Stimulated activated CD4-positive, alpha-beta T cell treated with anti-CD3 and anti-CD28 coated beads, TNF-alpha, amount 100 ng/mL, for 24 hours (primary cell): ENCODE data around the gene SAFB.
A peak's percentile ranks its signal among the peaks of the same experiment; 100 is the strongest.
"Not testable (repeated sequence)": the region's sequence is repeated elsewhere in the genome, so short reads cannot be mapped to it uniquely, and the experiment has no call there.

Source experiments
- DNase-seq, 3 experiments: peaks; one replicate each; pipeline ENCODE4 v3.0.0-alpha.2; 2020; ENCODE audit warnings: low read depth in 3 of 3

SAFB gene

DNA sequence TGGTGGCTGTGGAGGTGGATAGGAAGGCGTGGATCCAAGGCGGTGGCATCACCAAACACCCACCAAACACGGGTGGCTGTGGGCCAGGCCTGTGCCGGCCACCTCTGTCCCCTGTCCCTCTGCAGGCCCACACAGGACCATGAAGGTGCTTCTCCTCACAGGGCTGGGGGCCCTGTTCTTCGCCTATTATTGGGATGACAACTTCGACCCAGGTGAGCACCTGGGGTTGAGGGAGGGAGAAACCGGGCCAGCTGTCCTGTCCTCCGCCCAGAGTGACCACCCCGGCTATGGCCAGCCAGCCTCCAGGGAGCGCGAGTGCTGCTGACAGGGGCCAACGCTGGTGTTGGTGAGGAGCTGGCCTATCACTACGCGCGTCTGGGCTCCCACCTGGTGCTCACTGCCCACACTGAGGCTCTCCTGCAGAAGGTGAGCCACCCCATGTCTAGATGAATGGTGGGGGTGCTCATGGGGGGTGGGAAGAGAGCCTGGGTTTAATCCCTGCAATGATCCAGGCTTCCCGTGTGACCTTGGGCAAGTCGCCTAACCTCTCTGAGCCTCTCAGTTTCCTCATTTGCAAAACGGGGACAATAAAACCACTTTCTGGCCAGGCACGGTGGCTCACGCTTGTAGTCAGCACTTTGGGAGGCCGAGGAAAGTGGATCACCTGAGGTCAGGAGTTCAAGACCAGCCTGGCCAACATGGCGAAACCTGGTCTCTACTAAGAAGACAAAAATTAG, 62.0 kb downstream of the SAFB start:
- DNase-seq: no peak

- no peak for DNase-seq
These were observed 63.4 kb downstream of the SAFB start for GRCh38 chr19:5686326-5686646.

- peak; percentile 98 to 100 (median 100) for DNase-seq
These were observed 63.9 kb downstream of the SAFB start for GRCh38 chr19:5686647-5687359.

- no peak for DNase-seq
These were observed 64.7 kb downstream of the SAFB start for GRCh38 chr19:5687360-5688198.

DNA sequence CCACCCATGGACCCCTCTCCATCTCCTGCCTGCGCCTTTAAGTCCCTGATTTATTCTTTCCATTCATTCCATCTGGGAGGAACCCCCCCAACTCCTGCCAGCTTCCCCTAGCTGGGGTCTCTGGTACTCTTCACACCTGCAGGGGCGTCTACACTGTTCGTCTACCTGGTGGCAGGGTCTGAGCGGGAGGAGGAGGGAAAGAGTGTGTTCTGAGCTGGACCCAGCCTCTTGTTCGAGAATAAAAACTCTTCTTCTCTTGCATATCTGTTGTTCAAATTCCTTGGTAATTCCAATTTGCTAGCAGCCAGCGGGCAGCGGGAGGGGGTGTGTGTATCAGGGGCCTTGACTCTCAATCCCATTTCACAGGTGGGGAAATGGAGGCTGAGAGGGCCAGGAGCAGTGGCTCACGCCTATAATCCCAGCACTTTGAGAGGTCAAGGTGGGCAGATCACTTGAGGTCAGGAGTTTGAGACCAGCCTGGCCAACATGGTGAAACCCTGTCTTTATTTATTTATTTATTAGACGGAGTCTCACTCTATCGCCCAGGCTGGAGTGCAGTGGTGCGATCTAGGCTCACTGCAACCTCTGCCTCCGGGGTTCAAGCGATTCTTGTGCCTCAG, 65.5 kb downstream of the SAFB start:
- not testable (repeated sequence) for DNase-seq

- DNase-seq: peak; percentile 98
These were observed 67.5 kb downstream of the SAFB start, which contains the start of gene RPL36 for GRCh38 chr19:5690125-5690954. TSS of gene RPL36 (plus strand) at chr19:5690295. CDS start at chr19:5690508, 213 bp downstream.

GRCh38 chr19:5690955-5691821, 68.3 kb downstream of the SAFB start:
- DNase-seq: peak in 2 of 3 experiments; percentile 52 to 71

GRCh38 chr19:5691822-5692722, 69.2 kb downstream of the SAFB start:
- DNase-seq: peak in 1 of 3 experiments; percentile 37

DNA sequence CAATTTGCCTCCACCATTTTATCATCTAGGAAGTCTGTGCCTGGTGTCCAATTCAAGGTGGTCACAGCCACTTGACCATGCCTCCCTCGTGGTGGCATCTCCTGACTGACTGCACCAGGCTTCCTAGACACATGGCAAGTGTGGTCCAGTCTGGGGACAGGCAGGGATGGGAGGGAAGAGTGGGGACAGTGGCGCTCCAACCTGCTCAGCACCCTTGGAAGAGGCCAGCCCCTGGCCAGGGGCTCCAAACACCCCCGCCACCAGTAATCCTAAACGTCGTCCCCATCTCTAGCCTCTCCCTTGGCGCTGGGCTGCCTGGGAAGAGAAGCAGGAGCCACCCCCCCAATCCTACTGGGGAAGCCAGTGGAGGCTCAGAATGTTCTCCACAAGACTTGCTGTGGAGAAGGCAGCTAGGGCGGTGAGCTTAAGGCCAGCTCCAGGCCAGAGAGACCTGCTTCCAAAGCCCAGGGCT, 69.9 kb downstream of the SAFB start:
- no peak for DNase-seq

DNA sequence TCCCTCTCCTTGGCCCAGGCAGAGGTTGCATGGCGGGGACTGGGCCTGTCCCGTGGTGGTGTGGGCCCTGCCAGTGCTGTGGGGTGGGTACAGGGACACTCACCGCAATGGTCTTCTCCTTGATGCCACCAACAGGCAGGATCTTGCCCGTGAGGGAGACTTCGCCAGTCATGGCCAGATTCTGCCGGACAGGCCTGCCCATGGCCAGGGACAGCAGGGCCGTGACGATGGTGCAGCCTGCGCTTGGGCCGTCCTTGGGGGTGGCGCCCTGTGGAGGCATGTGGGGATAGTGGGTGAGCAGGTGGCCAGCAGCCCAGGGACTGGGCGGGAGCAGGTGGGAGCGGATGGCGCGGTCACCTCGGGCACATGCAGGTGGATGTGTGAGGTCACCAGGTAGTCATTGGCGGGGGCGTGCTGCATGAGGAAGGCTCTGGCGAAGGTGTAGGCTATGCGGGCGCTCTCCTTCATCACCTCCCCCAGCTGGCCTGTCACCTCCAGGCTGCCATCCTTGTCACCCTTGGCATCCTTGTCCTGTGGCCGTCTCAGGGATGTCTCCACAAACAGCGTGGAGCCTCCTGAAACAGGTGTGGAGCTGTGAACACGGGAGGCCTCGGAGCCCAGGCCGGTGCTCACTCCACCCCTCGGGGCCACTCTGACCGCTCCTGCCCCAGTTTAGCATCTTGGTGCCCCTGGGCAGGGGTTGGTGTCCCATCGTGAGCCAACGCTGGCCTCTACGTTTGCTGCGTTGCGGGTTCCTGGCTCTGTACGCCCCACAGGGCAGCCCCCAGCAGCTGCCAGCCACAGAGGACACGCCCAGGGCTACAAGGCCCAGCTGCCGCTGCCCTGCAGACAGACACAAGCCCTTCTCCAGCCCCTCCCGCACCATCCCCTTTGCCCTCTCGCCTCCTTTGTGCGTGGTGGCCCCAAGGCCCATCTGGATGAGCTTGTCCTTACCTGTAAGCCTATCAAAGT, 70.6 kb downstream of the SAFB start:
- peak in 1 of 3 experiments; percentile 35 for DNase-seq

DNA sequence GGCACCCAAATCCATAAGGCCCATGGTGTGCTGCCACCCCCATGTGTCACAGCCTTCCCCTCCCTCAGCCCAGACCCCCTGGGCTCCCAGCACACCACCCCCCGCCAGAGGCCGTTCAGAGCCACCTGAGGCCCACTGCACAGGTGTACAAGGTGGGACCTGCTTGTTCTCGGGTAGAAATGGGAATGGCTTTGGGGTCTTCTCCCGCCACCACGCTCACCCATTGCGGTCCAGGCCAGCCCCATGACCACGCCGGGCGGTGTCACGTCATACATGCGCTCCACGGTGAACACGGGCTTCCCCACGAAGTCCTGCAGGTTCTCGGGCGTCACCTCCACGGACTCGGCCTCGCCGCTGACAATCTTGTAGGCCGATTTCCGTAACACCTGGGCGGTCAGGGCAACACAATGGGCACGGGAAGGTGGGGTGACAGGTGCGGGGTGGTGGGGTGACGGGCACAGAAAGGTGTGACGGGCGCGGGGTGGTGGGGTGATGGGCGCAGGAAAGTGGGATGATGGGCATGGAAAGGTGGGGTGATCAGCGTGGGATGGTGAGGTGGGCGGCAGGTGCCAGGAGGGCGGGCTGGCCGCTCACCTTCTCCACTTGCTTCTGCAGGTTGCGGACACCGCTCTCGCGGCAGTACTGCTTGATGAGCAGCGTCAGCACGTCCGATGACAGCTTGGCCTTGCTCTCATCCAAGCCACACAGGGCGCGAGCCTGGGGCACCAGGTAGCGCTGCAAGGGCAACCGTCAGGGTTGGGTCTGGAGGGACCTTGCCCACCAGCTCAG, 71.5 kb downstream of the SAFB start:
- DNase-seq: no peak

DNA sequence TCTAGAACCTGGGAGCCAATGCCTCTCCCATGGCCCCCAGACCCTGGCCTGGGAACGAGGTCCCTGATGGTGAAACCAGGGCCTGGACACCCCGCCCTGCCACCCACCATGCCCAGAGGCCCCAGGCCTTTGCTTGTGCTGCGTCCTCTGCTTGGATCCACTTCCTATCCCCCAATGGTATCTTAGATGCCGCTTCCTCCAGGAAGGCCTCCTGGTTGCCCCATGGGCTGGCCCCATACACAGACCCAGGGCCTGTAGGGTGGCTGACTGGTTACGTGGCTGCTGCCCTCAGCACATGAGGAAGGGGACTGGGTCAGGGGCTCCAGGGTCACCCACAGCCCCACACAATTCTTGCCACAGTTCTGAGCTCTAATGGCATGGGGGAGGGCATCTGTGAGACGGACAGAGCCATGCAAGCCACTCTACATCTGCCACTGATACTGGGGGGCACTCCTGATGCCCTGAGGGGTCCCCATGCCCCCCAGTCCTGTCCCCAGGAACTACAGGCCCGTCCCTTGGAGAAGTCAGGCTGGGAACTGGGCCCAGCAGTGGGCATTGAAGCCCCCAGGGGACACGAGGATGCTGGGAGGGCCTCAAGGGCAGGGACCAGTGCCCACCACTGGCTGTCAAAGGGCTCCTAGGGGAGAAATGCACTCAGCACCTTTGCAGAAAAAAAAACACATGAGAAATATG, 72.2 kb downstream of the SAFB start:
- DNase-seq: no peak

- DNase-seq: no peak
These were observed 72.8 kb downstream of the SAFB start for GRCh38 chr19:5695649-5696195.

DNA sequence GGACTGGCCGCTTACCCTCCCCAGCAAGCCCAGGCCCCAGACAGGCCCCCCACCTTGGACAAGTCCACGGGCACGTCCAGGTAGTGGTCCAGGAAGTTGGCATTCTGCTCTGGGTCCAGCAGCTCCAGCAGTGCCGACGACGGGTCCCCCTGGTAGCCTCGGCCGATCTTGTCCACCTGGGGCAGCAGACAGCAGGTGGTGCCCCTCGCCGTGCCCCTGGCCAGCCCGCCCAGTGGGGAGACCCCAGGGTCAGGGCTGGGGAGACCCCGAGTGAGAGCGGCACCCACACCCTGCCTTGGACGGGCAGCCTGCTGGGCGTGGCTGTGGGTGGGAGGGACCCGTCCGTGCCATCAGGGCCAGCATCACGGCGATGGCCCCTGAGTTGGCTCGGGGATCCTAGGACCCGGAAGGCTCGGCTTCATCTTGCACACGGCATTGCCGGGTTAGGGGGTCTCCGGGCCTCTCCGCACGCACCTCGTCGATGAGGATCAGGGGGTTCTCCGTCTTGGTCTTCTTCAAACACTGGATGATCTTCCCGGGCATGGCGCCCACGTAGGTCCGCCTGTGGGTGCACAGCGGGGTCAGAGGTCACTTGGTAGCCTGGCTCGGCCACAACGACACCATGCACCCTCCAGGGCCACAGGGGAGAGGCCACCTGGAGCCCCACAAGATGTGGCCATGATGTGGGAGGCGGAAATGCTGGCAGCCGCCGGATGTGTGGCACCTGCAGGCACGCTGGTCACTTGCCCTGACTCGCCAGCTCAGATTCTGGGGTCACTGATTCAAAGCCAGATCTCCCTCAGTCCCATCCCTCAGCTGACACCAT, 73.5 kb downstream of the SAFB start:
- no peak for DNase-seq
